ENCODE data around the gene DENND2C.

The DENND2C gene

GRCh38 chr1:114676115-114676514, 6.3 kb upstream of the DENND2C start:
- no peak for DNase-seq (ENCODE audit: low spot score)

GRCh38 chr1:114671939-114672275, 2.1 kb upstream of the DENND2C start:
- DNase-seq (ENCODE audit: low spot score), result no peak

GRCh38 chr1:114671011-114671938, 1.4 kb upstream of the DENND2C start:
- peak; percentile 12 for DNase-seq (ENCODE audit: low spot score)

- DNase-seq (ENCODE audit: low spot score), result peak; percentile 84
These were observed 498 bp upstream of the DENND2C start for GRCh38 chr1:114670083-114671010.

- DNase-seq (ENCODE audit: low spot score), result no peak
These were observed 876 bp downstream of the DENND2C start for GRCh38 chr1:114668784-114669561.

- no peak for DNase-seq (ENCODE audit: low spot score)
These were observed 1.5 kb downstream of the DENND2C start for GRCh38 chr1:114668373-114668772.

- no peak for DNase-seq (ENCODE audit: low spot score)
These were observed 2.9 kb downstream of the DENND2C start for GRCh38 chr1:114666954-114667353.

- no peak for DNase-seq (ENCODE audit: low spot score)
These were observed 9.6 kb downstream of the DENND2C start for GRCh38 chr1:114660238-114660637.

- no peak for DNase-seq (ENCODE audit: low spot score)
These were observed 18.0 kb downstream of the DENND2C start for GRCh38 chr1:114651893-114652292.

- no peak for DNase-seq (ENCODE audit: low spot score)
These were observed 21.3 kb downstream of the DENND2C start for GRCh38 chr1:114648503-114648902.

- no peak for DNase-seq (ENCODE audit: low spot score)
These were observed 28.5 kb downstream of the DENND2C start for GRCh38 chr1:114641377-114641776.

- no peak for DNase-seq (ENCODE audit: low spot score)
These were observed 30.9 kb downstream of the DENND2C start for GRCh38 chr1:114638910-114639309.

- DNase-seq (ENCODE audit: low spot score), result no peak
These were observed 37.4 kb downstream of the DENND2C start for GRCh38 chr1:114632427-114632826.

GRCh38 chr1:114627107-114627506, 42.7 kb downstream of the DENND2C start:
- no peak for DNase-seq (ENCODE audit: low spot score)

GRCh38 chr1:114623364-114623763, 46.5 kb downstream of the DENND2C start:
- DNase-seq (ENCODE audit: low spot score), result no peak

GRCh38 chr1:114620419-114620818, 49.4 kb downstream of the DENND2C start:
- no peak for DNase-seq (ENCODE audit: low spot score)

GRCh38 chr1:114618606-114619005, 51.2 kb downstream of the DENND2C start:
- no peak for DNase-seq (ENCODE audit: low spot score)

- no peak for DNase-seq (ENCODE audit: low spot score)
These were observed 59.2 kb downstream of the DENND2C start for GRCh38 chr1:114610546-114611245.

- no peak for DNase-seq (ENCODE audit: low spot score)
These were observed 60.0 kb downstream of the DENND2C start for GRCh38 chr1:114609826-114610225.

- no peak for DNase-seq (ENCODE audit: low spot score)
These were observed 60.8 kb downstream of the DENND2C start for GRCh38 chr1:114609026-114609425.

- DNase-seq (ENCODE audit: low spot score), result no peak
These were observed 62.6 kb downstream of the DENND2C start for GRCh38 chr1:114607223-114607622.

All from CD4-positive, alpha-beta T cell treated with Interleukin-15 for 4 hours (primary cell).